HEK293 (cell line): ENCODE data around the gene NEIL3.

ENCODE experiments used
- CTCF ChIP-seq: fragments of 450-650 bp; formaldehyde crosslinking; IDR thresholded peaks from 2 replicates; pipeline ENCODE4 v1.5.1; 2016; ENCODE audit warnings: missing biosample characterization, missing genetic modification characterization
- PBX3 ChIP-seq: sonication (generic); formaldehyde crosslinking; IDR thresholded peaks from 2 replicates; pipeline ENCODE4 v1.8.1; 2022; ENCODE audit warnings: mild to moderate bottlenecking, moderate library complexity, missing genetic modification reagents
- ZBTB11 ChIP-seq: fragments of 450-650 bp; formaldehyde crosslinking; conservative IDR thresholded peaks from 2 replicates; pipeline ENCODE4 v1.5.1; 2016; ENCODE audit warnings: low read depth, missing biosample characterization, missing genetic modification characterization
- ZNF221 ChIP-seq: fragments of 450-650 bp; formaldehyde crosslinking; IDR thresholded peaks from 2 replicates; pipeline ENCODE4 v1.5.1; 2017; ENCODE audit warnings: missing biosample characterization, missing genetic modification characterization, borderline replicate concordance
- ZNF362 ChIP-seq: fragments of 450-650 bp; formaldehyde crosslinking; IDR thresholded peaks from 2 replicates; pipeline ENCODE4 v1.5.1; 2016; ENCODE audit warnings: missing biosample characterization, missing genetic modification characterization

- TF ChIP-seq ZBTB11 (no peak), ZNF362 (tag by site-specific recombination) (no peak), PBX3 (CRISPR knock-in tag) (no peak), ZNF221 (tag by site-specific recombination) (no peak), CTCF (tag by site-specific recombination) (no peak)
Observed at GRCh38 chr4:177391287-177391686, 81.6 kb downstream of the NEIL3 start.
